ENCODE data around the gene CHST11.

GRCh38 chr12:104576980-104577580 lies 120.3 kb downstream of the CHST11 start:
- TF ChIP-seq, protein P1, sequence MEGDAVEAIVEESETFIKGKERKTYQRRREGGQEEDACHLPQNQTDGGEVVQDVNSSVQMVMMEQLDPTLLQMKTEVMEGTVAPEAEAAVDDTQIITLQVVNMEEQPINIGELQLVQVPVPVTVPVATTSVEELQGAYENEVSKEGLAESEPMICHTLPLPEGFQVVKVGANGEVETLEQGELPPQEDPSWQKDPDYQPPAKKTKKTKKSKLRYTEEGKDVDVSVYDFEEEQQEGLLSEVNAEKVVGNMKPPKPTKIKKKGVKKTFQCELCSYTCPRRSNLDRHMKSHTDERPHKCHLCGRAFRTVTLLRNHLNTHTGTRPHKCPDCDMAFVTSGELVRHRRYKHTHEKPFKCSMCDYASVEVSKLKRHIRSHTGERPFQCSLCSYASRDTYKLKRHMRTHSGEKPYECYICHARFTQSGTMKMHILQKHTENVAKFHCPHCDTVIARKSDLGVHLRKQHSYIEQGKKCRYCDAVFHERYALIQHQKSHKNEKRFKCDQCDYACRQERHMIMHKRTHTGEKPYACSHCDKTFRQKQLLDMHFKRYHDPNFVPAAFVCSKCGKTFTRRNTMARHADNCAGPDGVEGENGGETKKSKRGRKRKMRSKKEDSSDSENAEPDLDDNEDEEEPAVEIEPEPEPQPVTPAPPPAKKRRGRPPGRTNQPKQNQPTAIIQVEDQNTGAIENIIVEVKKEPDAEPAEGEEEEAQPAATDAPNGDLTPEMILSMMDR (IDR thresholded peaks at IDR 0.05): no peak
- TF ChIP-seq ZFX (IDR thresholded peaks at IDR 0.05; ENCODE audit: borderline replicate concordance): no peak

Data from 22Rv1 (cell line).